A549 (cell line): ENCODE results near the gene MAD2L1. TPM values are rescaled to one million over a fixed set of nuclear protein-coding genes. Genes with fewer than 3 reads are reported as not detected.
"Not testable (repeated sequence)": the region's sequence is repeated elsewhere in the genome, so short reads cannot be mapped to it uniquely, and the experiment has no call there.

Source experiments
- ATAC-seq, 2 experiments: fragments of 200-7000 bp in 1 of 2; fragments of >200 bp in 1 of 2; cut with Nextera tagmentation in 1 of 2; cut with Tn5 transposase in 1 of 2; 3 replicates each; pipeline versions ENCODE4 v1.8.0 to v1.9.1; 2018 to 2020; ENCODE audit warnings: mild to moderate bottlenecking in 1 of 2, moderate library complexity in 1 of 2
- CTCF ChIA-PET: fragments of 300-600 bp; sonication (Branson Sonifier 250); formaldehyde crosslinking; extraction: SDS; loops from one replicate; lab custom pipeline; 2021; ENCODE audit warnings: antibody characterized with exemption, inconsistent platforms; lab: Yijun Ruan, JAX
- POLR2A ChIA-PET: fragments of 350-600 bp; formaldehyde crosslinking; extraction: SDS; loops from one replicate; lab custom pipeline; 2021; ENCODE audit warnings: antibody characterized with exemption, inconsistent platforms; lab: Yijun Ruan, JAX
- DNase-seq, 2 experiments: peaks; one replicate each; pipeline versions ENCODE4 v3.0.0 to v3.0.0-alpha.2; 2011 to 2016; ENCODE audit warnings: low read depth in 1 of 2, low spot score in 1 of 2
- FAIRE-seq: peaks from 2 replicates; lab custom pipeline; 2011; peaks lifted over from hg19 to GRCh38; lab: Jason Lieb, UNC
- H3K27ac ChIP-seq, 2 experiments: fragments of >200 bp; sonication (Bioruptor Twin); formaldehyde crosslinking; 3 replicates each; pipeline ENCODE4 v1.5.1; 2016 to 2017
- H3K4me1 ChIP-seq: fragments of >200 bp; sonication (Bioruptor Twin); formaldehyde crosslinking; 3 replicates; pipeline ENCODE4 v1.6.1; 2016
- H3K4me2 ChIP-seq: fragments of >200 bp; sonication (Bioruptor Twin); formaldehyde crosslinking; 3 replicates; pipeline ENCODE4 v1.6.1; 2016
- H3K4me3 ChIP-seq: fragments of >200 bp; sonication (Bioruptor Twin); formaldehyde crosslinking; 3 replicates; pipeline ENCODE4 v1.5.1; 2016
- H3K9me3 ChIP-seq: fragments of >200 bp; sonication (Bioruptor Twin); formaldehyde crosslinking; 3 replicates; pipeline ENCODE4 v1.6.1; 2016
- EHF ChIP-seq: fragments of 250-450 bp; sonication (Bioruptor Pico); IDR thresholded peaks from 2 replicates; pipeline ENCODE4 v1.5.0; 2020; ENCODE audit warnings: mild to moderate bottlenecking
- HDAC2 ChIP-seq: fragments of 200-600 bp; sonication (generic); IDR thresholded peaks from 2 replicates; pipeline ENCODE4 v1.6.1; 2016
- HEYL ChIP-seq: fragments of 250-450 bp; sonication (Bioruptor Pico); IDR thresholded peaks from 2 replicates; pipeline ENCODE4 v1.8.0; 2021; ENCODE audit warnings: mild to moderate bottlenecking, moderate library complexity
- HMGXB4 ChIP-seq: fragments of 250-450 bp; sonication (Bioruptor Pico); IDR thresholded peaks from 2 replicates; pipeline ENCODE4 v1.5.0; 2021; ENCODE audit warnings: mild to moderate bottlenecking, moderate library complexity, borderline replicate concordance
- HOXA7 ChIP-seq: fragments of 250-450 bp; sonication (Bioruptor Pico); IDR thresholded peaks from 2 replicates; pipeline ENCODE4 v1.5.0; 2020; ENCODE audit warnings: mild to moderate bottlenecking, moderate library complexity
- HOXB5 ChIP-seq: fragments of 250-450 bp; sonication (Bioruptor Pico); IDR thresholded peaks from 2 replicates; pipeline ENCODE4 v1.5.0; 2020; ENCODE audit warnings: mild to moderate bottlenecking, moderate library complexity
- KDM5A ChIP-seq: fragments of 200-600 bp; sonication (generic); IDR thresholded peaks from 2 replicates; pipeline ENCODE4 v1.6.1; 2016; ENCODE audit warnings: antibody characterized with exemption, mild to moderate bottlenecking
- MAZ ChIP-seq: fragments of 150-350 bp; IDR thresholded peaks from 2 replicates; pipeline ENCODE4 v1.6.1; 2014; ENCODE audit warnings: antibody characterized with exemption, low read depth, low read length, borderline replicate concordance
- RFX5 ChIP-seq: fragments of 450-650 bp; IDR thresholded peaks from 2 replicates; pipeline ENCODE4 v1.7.1; 2014; ENCODE audit warnings: antibody characterized with exemption, mild to moderate bottlenecking, moderate library complexity
- SMC3 ChIP-seq: fragments of >200 bp; sonication (Bioruptor Twin); formaldehyde crosslinking; IDR thresholded peaks from 3 replicates; pipeline ENCODE4 v1.6.1; 2018; ENCODE audit warnings: inconsistent platforms
- TFCP2L1 ChIP-seq: fragments of 250-450 bp; sonication (Bioruptor Pico); IDR thresholded peaks from 2 replicates; pipeline ENCODE4 v1.5.0; 2021; ENCODE audit warnings: mild to moderate bottlenecking
- USF2 ChIP-seq: fragments of 450-650 bp; IDR thresholded peaks from 2 replicates; pipeline ENCODE4 v1.6.1; 2014; ENCODE audit warnings: antibody characterized with exemption
- ZSCAN20 ChIP-seq: fragments of 250-450 bp; sonication (Bioruptor Pico); IDR thresholded peaks from 2 replicates; pipeline ENCODE4 v1.8.0; 2022; ENCODE audit warnings: mild to moderate bottlenecking, moderate library complexity
- WGBS: methylation state at CpG from one replicate; pipeline ENCODE4 v1.1.6; 2017; ENCODE audit errors: missing lambda C conversion rate; 5-methylcytosine and 5-hydroxymethylcytosine counted together
- polyA plus RNA-seq, 4 experiments: library from polyadenylated mRNA; depleted of rRNA in 3 of 4; stranded (reverse); fragments of >200 nt; fragmentation: RNase III in 1 of 4; extraction: RNeasy Plus Mini Kit Qiagen cat#74134 plus additional on column Dnase treatment in 1 of 4; gene quantifications; 2 replicates in 3 of 4; 3 replicates in 1 of 4; pipeline ENCODE4 v1.2.3, GENCODE V29; 2011 to 2017
- TF ChIP-seq, protein P1 (sequence below): fragments of >200 bp; sonication (Bioruptor Twin); formaldehyde crosslinking; IDR thresholded peaks from 2 replicates; pipeline ENCODE4 v1.6.1; 2016
- TF ChIP-seq, protein P2 (sequence below): fragments of 200-600 bp; sonication (generic); IDR thresholded peaks from 2 replicates; pipeline ENCODE4 v1.6.1; 2016; ENCODE audit warnings: antibody characterized with exemption, mild to moderate bottlenecking, moderate library complexity
- TF ChIP-seq, protein P3 (sequence below): IDR thresholded peaks from 2 replicates; pipeline ENCODE4 v1.6.1; 2012; ENCODE audit warnings: low read depth, borderline replicate concordance
- TF ChIP-seq, protein P4 (sequence below): fragments of 250-450 bp; sonication (Bioruptor Pico); IDR thresholded peaks from 2 replicates; pipeline ENCODE4 v1.5.0; 2020; ENCODE audit warnings: low read depth, mild to moderate bottlenecking, moderate library complexity
- TF ChIP-seq, protein P5 (sequence below): fragments of 150-350 bp; IDR thresholded peaks from 2 replicates; pipeline ENCODE4 v1.6.1; 2014; ENCODE audit warnings: low read depth, mild to moderate bottlenecking, low read length

MAD2L1 gene
- polyA plus RNA-seq, 2 of the 4 experiments (the other 2 are of a cell fraction) = 65.3 to 77.8 TPM

DNA sequence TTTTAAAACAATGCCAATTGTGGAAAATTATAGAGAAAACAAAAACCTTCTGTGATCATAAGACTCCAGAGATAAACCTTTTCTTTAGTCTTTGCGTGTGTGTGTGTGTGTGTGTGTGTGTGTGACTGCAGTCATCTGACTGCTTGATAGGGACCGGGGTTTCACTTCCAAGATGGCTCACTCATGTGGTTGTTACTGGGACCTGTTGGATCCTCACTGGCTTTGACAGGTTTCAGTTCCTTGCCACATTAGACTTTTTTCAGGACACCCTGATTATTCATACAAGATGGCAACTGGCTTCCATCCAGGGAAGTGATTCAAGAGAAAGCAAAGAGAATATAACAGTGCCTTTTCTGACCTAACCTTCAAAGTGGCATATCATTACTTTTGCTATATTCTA lies 21.9 kb upstream of the MAD2L1 start:
- Histone ChIP-seq H3K4me2 (no peak overlapping the region), H3K27ac (no peak overlapping the region), H3K4me3 (no peak overlapping the region), H3K9me3 (no peaks in the 10 kb centered on the region), H3K4me1 (no peaks in the 10 kb centered on the region)
- ChIA-PET CTCF (no interaction called here), POLR2A (no interaction called here)
- DNase-seq (no peak), ATAC-seq (no peak), FAIRE-seq (no peak)
- TF ChIP-seq, protein P1, sequence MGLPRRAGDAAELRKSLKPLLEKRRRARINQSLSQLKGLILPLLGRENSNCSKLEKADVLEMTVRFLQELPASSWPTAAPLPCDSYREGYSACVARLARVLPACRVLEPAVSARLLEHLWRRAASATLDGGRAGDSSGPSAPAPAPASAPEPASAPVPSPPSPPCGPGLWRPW = no peak
- TF ChIP-seq, protein P2, sequence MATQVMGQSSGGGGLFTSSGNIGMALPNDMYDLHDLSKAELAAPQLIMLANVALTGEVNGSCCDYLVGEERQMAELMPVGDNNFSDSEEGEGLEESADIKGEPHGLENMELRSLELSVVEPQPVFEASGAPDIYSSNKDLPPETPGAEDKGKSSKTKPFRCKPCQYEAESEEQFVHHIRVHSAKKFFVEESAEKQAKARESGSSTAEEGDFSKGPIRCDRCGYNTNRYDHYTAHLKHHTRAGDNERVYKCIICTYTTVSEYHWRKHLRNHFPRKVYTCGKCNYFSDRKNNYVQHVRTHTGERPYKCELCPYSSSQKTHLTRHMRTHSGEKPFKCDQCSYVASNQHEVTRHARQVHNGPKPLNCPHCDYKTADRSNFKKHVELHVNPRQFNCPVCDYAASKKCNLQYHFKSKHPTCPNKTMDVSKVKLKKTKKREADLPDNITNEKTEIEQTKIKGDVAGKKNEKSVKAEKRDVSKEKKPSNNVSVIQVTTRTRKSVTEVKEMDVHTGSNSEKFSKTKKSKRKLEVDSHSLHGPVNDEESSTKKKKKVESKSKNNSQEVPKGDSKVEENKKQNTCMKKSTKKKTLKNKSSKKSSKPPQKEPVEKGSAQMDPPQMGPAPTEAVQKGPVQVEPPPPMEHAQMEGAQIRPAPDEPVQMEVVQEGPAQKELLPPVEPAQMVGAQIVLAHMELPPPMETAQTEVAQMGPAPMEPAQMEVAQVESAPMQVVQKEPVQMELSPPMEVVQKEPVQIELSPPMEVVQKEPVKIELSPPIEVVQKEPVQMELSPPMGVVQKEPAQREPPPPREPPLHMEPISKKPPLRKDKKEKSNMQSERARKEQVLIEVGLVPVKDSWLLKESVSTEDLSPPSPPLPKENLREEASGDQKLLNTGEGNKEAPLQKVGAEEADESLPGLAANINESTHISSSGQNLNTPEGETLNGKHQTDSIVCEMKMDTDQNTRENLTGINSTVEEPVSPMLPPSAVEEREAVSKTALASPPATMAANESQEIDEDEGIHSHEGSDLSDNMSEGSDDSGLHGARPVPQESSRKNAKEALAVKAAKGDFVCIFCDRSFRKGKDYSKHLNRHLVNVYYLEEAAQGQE = no peak
- TF ChIP-seq, protein P3, sequence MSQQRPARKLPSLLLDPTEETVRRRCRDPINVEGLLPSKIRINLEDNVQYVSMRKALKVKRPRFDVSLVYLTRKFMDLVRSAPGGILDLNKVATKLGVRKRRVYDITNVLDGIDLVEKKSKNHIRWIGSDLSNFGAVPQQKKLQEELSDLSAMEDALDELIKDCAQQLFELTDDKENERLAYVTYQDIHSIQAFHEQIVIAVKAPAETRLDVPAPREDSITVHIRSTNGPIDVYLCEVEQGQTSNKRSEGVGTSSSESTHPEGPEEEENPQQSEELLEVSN = no peak
- no peak for TF ChIP-seq EHF (CRISPR knock-in tag)
- TF ChIP-seq, protein P4, sequence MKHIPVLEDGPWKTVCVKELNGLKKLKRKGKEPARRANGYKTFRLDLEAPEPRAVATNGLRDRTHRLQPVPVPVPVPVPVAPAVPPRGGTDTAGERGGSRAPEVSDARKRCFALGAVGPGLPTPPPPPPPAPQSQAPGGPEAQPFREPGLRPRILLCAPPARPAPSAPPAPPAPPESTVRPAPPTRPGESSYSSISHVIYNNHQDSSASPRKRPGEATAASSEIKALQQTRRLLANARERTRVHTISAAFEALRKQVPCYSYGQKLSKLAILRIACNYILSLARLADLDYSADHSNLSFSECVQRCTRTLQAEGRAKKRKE (CRISPR knock-in tag) = no peak
- TF ChIP-seq HOXB5 (CRISPR knock-in tag) = no peak
- no peak for TF ChIP-seq HDAC2
- TF ChIP-seq TFCP2L1 (CRISPR knock-in tag) = no peak
- no peak for TF ChIP-seq ZSCAN20 (CRISPR knock-in tag)
- TF ChIP-seq MAZ = no peak
- no peak for TF ChIP-seq HOXA7 (CRISPR knock-in tag)
- TF ChIP-seq, protein P5, sequence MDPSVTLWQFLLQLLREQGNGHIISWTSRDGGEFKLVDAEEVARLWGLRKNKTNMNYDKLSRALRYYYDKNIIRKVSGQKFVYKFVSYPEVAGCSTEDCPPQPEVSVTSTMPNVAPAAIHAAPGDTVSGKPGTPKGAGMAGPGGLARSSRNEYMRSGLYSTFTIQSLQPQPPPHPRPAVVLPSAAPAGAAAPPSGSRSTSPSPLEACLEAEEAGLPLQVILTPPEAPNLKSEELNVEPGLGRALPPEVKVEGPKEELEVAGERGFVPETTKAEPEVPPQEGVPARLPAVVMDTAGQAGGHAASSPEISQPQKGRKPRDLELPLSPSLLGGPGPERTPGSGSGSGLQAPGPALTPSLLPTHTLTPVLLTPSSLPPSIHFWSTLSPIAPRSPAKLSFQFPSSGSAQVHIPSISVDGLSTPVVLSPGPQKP = no peak
- no peak for TF ChIP-seq SMC3
- no peak for TF ChIP-seq USF2
- no peak for TF ChIP-seq HEYL (CRISPR knock-in tag)
- no peak for TF ChIP-seq HMGXB4 (CRISPR knock-in tag)
- TF ChIP-seq RFX5 = no peak
- no peak for TF ChIP-seq KDM5A
- WGBS = 0% methylated on average over 2 of the region's 2 CpGs

DNA sequence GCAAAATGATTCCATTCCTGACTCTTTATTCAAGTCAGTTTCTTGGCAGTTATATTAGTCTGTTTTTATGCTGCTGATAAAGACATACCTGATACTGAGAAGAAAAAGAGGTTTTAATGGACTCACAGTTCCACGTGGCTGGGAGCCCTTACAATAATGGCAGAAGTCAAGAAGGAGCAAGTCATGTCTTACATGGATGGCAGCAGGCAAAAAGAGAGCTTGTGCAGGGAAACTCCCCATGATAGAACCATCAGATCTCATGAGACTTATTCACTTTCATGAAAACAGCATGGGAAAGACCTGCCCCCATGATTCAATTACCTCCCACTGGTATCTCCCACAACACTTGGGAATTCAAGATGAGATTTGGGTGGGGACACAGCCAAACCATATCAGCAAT lies 21.4 kb upstream of the MAD2L1 start:
- FAIRE-seq, POLR2A ChIA-PET, H3K4me1 ChIP-seq, DNase-seq, CTCF ChIA-PET, H3K4me3 ChIP-seq, ATAC-seq, H3K27ac ChIP-seq, H3K9me3 ChIP-seq, H3K4me2 ChIP-seq: not testable (repeated sequence)
- WGBS = 0% methylated on average over 1 of the region's 1 CpG
